PC-9 (cell line): Measurements from ENCODE around the gene KRT6C. TPM values are rescaled to one million over a fixed set of nuclear protein-coding genes. Genes with fewer than 3 reads are reported as not detected.
"Not testable (repeated sequence)": the region's sequence is repeated elsewhere in the genome, so short reads cannot be mapped to it uniquely, and the experiment has no call there.

Experiments used
- BruUV-seq: library from RNA; stranded (reverse); fragments of 400-500 nt; replicated peaks from 2 replicates; lab custom pipeline; 2021; lab: Mats Ljungman, UMichigan
- CTCF ChIA-PET: fragments of 300-600 bp; sonication (Branson Sonifier 250); formaldehyde crosslinking; loops from one replicate; lab custom pipeline; 2022; ENCODE audit warnings: antibody characterized with exemption; lab: Charles Lee
- POLR2A ChIA-PET: fragments of 300-600 bp; sonication (Branson Sonifier 250); formaldehyde crosslinking; loops from one replicate; lab custom pipeline; 2022; ENCODE audit warnings: antibody characterized with exemption; ENCODE audit not compliant: unreplicated experiment; lab: Charles Lee
- DNase-seq, 2 experiments: peaks; one replicate each; pipeline versions ENCODE4 v3.0.0 to v3.0.0-alpha.2; 2015 to 2022; ENCODE audit warnings: mixed read lengths in 1 of 2
- H2AFZ ChIP-seq: fragments of 200-600 bp; sonication (generic); 2 replicates; pipeline ENCODE4 v1.8.1; 2017; ENCODE audit warnings: antibody characterized with exemption
- H3F3A ChIP-seq: fragments of 200-600 bp; sonication (generic); 2 replicates; pipeline ENCODE4 v1.8.1; 2017; ENCODE audit warnings: antibody characterized with exemption, mild to moderate bottlenecking, low read depth; ENCODE audit not compliant: insufficient read depth
- H3K27ac ChIP-seq: fragments of 200-600 bp; sonication (generic); 2 replicates; pipeline ENCODE4 v1.6.1; 2016; ENCODE audit warnings: mixed run types
- H3K27me3 ChIP-seq: fragments of 200-600 bp; sonication (generic); 2 replicates; pipeline ENCODE4 v1.6.1; 2016; ENCODE audit warnings: low read depth, mixed run types; ENCODE audit not compliant: insufficient read depth
- H3K36me3 ChIP-seq: fragments of 200-600 bp; sonication (generic); 2 replicates; pipeline ENCODE4 v1.6.1; 2016; ENCODE audit warnings: low read depth, mixed run types
- H3K4me1 ChIP-seq: fragments of 200-600 bp; sonication (generic); replicated peaks from 2 replicates; pipeline ENCODE4 v1.6.1; 2016; ENCODE audit warnings: mixed run types; ENCODE audit not compliant: insufficient read depth
- H3K4me2 ChIP-seq: fragments of 200-600 bp; sonication (generic); 2 replicates; pipeline ENCODE4 v1.6.1; 2017; ENCODE audit warnings: mixed run types
- H3K4me3 ChIP-seq: fragments of 200-600 bp; sonication (generic); 2 replicates; pipeline ENCODE4 v1.6.1; 2016; ENCODE audit warnings: mixed run types
- H3K79me2 ChIP-seq: fragments of 200-600 bp; sonication (generic); 2 replicates; pipeline ENCODE4 v1.6.1; 2017; ENCODE audit warnings: low read depth, mixed run types
- H3K9me2 ChIP-seq: fragments of 200-600 bp; sonication (generic); 2 replicates; pipeline ENCODE4 v1.8.1; 2017; ENCODE audit warnings: mild to moderate bottlenecking; ENCODE audit not compliant: insufficient read depth
- H3K9me3 ChIP-seq: fragments of 200-600 bp; sonication (generic); 2 replicates; pipeline ENCODE4 v1.8.1; 2016; ENCODE audit warnings: low read depth; ENCODE audit not compliant: insufficient read depth
- H4K20me1 ChIP-seq: fragments of 200-600 bp; sonication (generic); 2 replicates; pipeline ENCODE4 v1.8.1; 2017; ENCODE audit not compliant: insufficient read depth
- EZH2 ChIP-seq: fragments of 200-600 bp; sonication (generic); IDR thresholded peaks from 2 replicates; pipeline ENCODE4 v1.8.0; 2017; ENCODE audit warnings: antibody characterized with exemption, low read depth
- intact Hi-C: fragments of 100-400 bp; cut with micrococcal nuclease; formaldehyde crosslinking; loops from one replicate; pipeline ENCODE4 v1.10.0; 2022; ENCODE audit not compliant: unreplicated experiment
- total RNA-seq: library from RNA; stranded (reverse); gene quantifications from 2 replicates; pipeline ENCODE4 v1.2.3, GENCODE V29; 2021
- TF ChIP-seq, protein P1 (sequence below): fragments of 200-600 bp; sonication (generic); conservative IDR thresholded peaks from 2 replicates; pipeline ENCODE4 v1.6.1; 2017; ENCODE audit warnings: mixed run types, antibody characterized with exemption, mild to moderate bottlenecking, moderate library complexity

The KRT6C gene
- total RNA-seq, 1 experiment from 2014 or later = not detected

DNA sequence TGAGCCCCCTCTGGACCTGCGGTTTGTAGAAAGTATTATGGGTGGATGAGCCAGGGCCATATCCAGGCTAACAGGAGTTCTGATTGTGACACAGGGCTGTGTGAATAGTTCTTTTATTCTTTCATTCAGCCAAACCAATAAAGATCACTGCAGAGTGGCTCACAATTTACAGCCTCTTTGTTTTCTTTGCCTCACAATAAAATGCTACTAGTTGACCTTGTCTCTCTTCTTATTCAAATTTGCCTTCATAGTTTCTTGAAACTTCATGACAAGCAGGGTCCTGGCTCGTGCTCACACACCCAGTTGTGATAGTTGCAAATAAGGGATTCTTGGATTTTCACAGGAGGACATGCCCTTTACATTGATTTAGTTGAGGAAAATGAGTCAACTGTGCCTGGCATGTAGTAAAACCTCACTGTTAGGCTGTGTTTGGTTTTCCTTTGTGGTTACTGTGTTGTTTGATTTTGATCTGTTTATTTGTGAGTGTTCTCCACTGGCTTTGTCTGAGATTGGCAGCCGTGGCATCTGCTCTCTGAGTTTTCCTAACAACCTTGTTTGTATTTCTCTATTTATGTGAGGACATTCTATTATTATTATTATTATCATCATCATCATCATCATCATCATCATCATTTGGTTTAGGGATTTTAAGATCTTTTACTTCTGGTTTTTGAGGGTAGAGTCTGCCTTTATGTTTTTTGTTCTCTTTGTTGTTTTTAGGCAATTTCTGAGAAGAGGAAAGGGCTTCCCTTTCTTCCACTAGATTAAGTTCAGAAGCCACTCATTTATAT, 19.0 kb downstream of the KRT6C start:
- intact Hi-C loops = no loop called here
- H2AFZ ChIP-seq = no peak overlapping the region
- H3K4me2 ChIP-seq = no peak overlapping the region
- H3K36me3 ChIP-seq = no peaks in the 10 kb centered on the region
- H3K27me3 ChIP-seq = no peaks in the 10 kb centered on the region
- no peak for TF ChIP-seq EZH2
- TF ChIP-seq, protein P1, sequence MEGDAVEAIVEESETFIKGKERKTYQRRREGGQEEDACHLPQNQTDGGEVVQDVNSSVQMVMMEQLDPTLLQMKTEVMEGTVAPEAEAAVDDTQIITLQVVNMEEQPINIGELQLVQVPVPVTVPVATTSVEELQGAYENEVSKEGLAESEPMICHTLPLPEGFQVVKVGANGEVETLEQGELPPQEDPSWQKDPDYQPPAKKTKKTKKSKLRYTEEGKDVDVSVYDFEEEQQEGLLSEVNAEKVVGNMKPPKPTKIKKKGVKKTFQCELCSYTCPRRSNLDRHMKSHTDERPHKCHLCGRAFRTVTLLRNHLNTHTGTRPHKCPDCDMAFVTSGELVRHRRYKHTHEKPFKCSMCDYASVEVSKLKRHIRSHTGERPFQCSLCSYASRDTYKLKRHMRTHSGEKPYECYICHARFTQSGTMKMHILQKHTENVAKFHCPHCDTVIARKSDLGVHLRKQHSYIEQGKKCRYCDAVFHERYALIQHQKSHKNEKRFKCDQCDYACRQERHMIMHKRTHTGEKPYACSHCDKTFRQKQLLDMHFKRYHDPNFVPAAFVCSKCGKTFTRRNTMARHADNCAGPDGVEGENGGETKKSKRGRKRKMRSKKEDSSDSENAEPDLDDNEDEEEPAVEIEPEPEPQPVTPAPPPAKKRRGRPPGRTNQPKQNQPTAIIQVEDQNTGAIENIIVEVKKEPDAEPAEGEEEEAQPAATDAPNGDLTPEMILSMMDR = no peak
- no peaks in the 10 kb centered on the region for H3K79me2 ChIP-seq
- POLR2A ChIA-PET = no interaction called here
- no TSS peak for BruUV-seq
- DNase-seq = peak in 1 of 2 experiments; percentile 42
- no peaks in the 10 kb centered on the region for H3K9me3 ChIP-seq
- H3K27ac ChIP-seq = peak overlapping the region; percentile 14
- H3K4me1 ChIP-seq = peaks cover 47% of the 10 kb centered on the region
- no peak overlapping the region for H3K4me3 ChIP-seq
- H3K9me2 ChIP-seq = no peaks in the 10 kb centered on the region
- H4K20me1 ChIP-seq = no peaks in the 10 kb centered on the region
- H3F3A ChIP-seq = peaks cover 25% of the 10 kb centered on the region
- CTCF ChIA-PET = no interaction called here

DNA sequence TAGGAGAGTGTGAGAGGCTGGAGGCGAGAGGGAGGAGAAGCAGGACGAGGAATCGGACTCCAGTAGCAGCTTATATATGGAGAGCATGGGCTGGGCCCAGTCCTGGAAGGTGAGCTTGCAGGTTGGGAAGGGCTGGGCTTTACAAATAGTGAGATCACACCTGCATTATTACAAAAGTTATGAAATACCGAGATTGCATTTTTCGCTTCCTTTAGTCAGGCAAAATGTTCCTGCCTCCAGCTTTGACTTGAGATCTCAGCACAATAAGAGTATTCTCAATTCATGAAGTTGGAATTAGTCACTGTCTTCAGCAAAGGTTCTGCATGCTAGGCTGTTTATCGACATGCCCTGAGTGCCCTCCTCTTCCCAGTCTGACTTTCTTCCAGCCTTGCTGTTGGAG, 21.5 kb downstream of the KRT6C start, which contains the start of gene KRT6B:
Gene KRT6B (minus strand): TSS at position 46 of the 400 bp plus-strand sequence. CDS start 68 bp downstream, outside the sequence.
- Histone ChIP-seq H4K20me1 (no peaks in the 10 kb centered on the region), H3K9me3 (no peaks in the 10 kb centered on the region), H3K79me2 (no peaks in the 10 kb centered on the region), H3K27ac (peak within 1 kb of the TSS; percentile 80), H3K9me2 (no peaks in the 10 kb centered on the region), H2AFZ (peak within 1 kb of the TSS; percentile 62; the same call in 1 of the 2 replicates), H3K27me3 (no peaks in the 10 kb centered on the region), H3F3A (peaks cover 25% of the 10 kb centered on the region), H3K4me1 (peaks cover 47% of the 10 kb centered on the region), H3K4me2 (peak within 1 kb of the TSS; percentile 72), H3K4me3 (no peak within 1 kb of the TSS), H3K36me3 (no peaks in the 10 kb centered on the region)
- TF ChIP-seq, protein P1 = no peak
- no peak for TF ChIP-seq EZH2
- ChIA-PET POLR2A (interaction anchor here (0.7 kb wide), 1 partner anchor 303 kb away, joined by 4 read pairs; no protein-coding TSS in a partner anchor), CTCF (no interaction called here)
- intact Hi-C loops = no loop called here
- no TSS peak for BruUV-seq
- DNase-seq = peak in 1 of 2 experiments; percentile 81

DNA sequence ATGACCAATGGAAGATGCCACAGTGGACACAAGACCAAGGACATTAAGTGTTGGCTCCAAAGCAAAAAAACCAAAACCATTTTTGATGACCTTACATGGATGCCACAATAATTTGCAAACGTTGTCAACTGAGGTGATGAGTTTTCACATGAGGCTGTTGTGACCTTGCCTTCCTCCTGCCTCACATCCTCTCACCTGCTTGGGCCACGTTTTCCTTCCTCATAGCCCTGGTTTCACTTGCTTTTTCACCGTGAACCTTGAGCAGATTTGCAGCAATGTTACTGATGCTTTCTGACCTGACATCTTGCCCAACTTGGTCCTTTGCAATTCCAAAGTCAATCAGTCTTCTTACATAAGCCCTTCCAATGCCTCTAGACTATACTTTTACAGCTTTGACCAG, 25.4 kb downstream of the KRT6C start:
- CTCF ChIA-PET = no interaction called here
- no peaks in the 10 kb centered on the region for H3K9me2 ChIP-seq
- DNase-seq = no peak
- no peaks in the 10 kb centered on the region for H3K36me3 ChIP-seq
- peaks cover 26% of the 10 kb centered on the region for H3F3A ChIP-seq
- H3K79me2 ChIP-seq = no peaks in the 10 kb centered on the region
- no peaks in the 10 kb centered on the region for H3K27me3 ChIP-seq
- H3K27ac ChIP-seq = no peak overlapping the region
- no TSS peak for BruUV-seq
- H3K4me2 ChIP-seq = no peak overlapping the region
- intact Hi-C loops = no loop called here
- POLR2A ChIA-PET = no interaction called here
- H4K20me1 ChIP-seq = no peaks in the 10 kb centered on the region
- no peaks in the 10 kb centered on the region for H3K9me3 ChIP-seq
- TF ChIP-seq, protein P1 = no peak
- no peak for TF ChIP-seq EZH2
- H3K4me3 ChIP-seq = no peak overlapping the region
- H3K4me1 ChIP-seq = peaks cover 35% of the 10 kb centered on the region
- no peak overlapping the region for H2AFZ ChIP-seq

DNA sequence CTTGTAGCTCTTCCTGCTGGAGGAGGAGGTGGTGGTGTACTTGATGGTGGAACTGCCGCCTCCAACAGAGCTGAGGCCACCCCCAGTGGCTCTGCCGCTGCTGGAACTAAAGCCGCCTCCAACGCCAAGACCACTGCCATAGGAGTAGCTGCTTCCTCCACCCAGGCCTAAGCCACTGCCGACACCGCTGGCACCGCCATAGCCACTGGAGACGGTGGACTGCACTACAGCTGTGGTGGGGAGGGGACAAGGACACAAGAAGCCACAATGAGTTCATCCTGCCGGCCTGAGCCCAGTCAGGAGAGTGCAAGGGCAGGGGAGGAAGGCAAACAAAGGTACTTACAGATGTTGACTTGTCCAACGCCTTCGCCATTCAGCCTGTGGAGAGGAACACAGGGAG, 26.4 kb downstream of the KRT6C start:
- H3K4me3 ChIP-seq, POLR2A ChIA-PET, H3K27me3 ChIP-seq, CTCF ChIA-PET, intact Hi-C loops, H3K9me2 ChIP-seq, H4K20me1 ChIP-seq, H3K9me3 ChIP-seq, H3K27ac ChIP-seq, H3K79me2 ChIP-seq, DNase-seq, H3K36me3 ChIP-seq, H3K4me2 ChIP-seq, BruUV-seq, H2AFZ ChIP-seq: not testable (repeated sequence)
- peaks cover 27% of the 10 kb centered on the region for H3F3A ChIP-seq
- H3K4me1 ChIP-seq = peaks cover 35% of the 10 kb centered on the region
